ENCODE data around the gene DAPK1.

DNA sequence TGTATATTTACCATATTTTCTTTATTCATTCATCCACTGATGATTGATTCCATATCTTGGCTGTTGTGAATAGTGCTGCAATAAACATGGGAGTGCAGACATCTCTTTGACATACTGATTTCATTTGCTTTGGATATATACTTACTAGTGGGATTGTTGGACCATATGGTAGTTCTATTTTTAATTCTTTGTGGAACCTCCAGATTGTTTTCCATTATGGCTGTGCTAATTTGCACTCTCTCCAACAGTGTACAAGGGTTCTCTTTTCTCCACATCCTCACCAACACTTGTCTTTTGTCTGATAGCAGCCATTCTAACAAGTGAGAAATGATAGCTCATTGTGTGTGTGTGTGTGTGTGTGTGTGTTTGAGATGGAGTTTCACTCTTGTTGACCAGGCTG lies 86.7 kb downstream of the DAPK1 start:
- TF ChIP-seq, protein P1, sequence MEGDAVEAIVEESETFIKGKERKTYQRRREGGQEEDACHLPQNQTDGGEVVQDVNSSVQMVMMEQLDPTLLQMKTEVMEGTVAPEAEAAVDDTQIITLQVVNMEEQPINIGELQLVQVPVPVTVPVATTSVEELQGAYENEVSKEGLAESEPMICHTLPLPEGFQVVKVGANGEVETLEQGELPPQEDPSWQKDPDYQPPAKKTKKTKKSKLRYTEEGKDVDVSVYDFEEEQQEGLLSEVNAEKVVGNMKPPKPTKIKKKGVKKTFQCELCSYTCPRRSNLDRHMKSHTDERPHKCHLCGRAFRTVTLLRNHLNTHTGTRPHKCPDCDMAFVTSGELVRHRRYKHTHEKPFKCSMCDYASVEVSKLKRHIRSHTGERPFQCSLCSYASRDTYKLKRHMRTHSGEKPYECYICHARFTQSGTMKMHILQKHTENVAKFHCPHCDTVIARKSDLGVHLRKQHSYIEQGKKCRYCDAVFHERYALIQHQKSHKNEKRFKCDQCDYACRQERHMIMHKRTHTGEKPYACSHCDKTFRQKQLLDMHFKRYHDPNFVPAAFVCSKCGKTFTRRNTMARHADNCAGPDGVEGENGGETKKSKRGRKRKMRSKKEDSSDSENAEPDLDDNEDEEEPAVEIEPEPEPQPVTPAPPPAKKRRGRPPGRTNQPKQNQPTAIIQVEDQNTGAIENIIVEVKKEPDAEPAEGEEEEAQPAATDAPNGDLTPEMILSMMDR (IDR thresholded peaks at IDR 0.05; ENCODE audit: low read length), result no peak
- TF ChIP-seq EZH2phosphoT487 (IDR thresholded peaks at IDR 0.05; ENCODE audit: low read length), result no peak
